T follicular helper cell (primary cell): Measurements from ENCODE around the gene NDUFS2.
"Not testable (repeated sequence)": the region's sequence is repeated elsewhere in the genome, so short reads cannot be mapped to it uniquely, and the experiment has no call there.

Experiments
- DNase-seq: peaks from one replicate; pipeline ENCODE4 v3.0.0-alpha.2; 2020; ENCODE audit warnings: low read depth

Gene NDUFS2

DNA sequence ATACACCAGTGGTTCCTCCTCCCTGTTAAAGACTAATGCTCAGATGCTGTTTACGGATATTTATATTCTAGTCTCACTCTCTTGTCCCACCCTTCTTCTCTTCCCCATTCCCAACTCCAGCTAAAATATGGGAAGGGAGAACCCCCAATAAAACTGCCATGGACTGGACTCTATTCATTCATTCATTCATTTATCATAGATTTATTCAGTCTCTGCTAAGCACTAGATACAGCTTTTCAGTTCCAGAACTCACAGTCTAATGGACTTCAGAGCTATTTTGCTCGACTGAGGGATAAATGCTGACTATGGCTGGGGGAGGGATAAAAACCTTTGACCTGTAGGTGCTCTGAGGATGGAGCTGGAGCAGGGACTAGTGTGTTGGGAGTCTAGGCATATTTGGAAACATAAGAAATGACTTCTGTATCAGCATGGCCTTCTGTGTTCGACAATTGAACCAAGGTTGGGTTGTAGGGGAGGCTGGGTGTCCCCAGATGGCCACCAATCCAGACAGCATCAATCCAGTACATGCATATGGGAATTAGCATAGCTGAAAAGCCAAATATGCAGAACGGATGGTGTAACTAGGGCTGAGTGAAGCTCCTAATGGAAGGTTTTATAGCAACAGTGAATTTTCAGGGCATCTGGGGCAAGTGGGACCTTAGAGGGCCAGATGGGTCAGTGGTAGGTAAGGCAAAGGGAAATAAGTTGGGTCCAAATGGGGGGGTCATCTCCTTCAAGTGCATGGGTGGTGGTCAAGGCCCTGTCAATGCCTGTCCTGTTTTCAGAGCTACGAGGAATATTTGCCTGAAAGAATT lies 17.1 kb downstream of the NDUFS2 start:
- DNase-seq = no peak

DNA sequence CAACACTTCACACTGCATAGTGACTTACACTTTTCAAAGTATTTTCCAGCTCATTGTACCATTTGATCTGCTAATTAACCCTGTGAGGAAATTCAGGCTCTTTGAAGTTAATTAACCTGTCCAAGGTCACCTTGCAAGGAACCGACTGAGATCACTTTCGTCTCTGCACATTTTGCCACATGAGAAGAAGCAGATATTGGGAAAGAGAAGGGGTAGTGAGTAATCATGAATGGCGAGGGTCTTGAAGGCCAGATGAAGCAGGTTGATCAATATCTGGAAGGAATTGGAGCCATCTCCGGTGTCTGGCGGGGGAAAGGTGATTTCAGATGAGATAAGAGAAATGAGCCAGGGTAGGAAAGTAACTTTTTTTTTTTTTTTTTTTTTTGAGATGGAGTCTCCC lies 17.8 kb downstream of the NDUFS2 start:
- DNase-seq = no peak

DNA sequence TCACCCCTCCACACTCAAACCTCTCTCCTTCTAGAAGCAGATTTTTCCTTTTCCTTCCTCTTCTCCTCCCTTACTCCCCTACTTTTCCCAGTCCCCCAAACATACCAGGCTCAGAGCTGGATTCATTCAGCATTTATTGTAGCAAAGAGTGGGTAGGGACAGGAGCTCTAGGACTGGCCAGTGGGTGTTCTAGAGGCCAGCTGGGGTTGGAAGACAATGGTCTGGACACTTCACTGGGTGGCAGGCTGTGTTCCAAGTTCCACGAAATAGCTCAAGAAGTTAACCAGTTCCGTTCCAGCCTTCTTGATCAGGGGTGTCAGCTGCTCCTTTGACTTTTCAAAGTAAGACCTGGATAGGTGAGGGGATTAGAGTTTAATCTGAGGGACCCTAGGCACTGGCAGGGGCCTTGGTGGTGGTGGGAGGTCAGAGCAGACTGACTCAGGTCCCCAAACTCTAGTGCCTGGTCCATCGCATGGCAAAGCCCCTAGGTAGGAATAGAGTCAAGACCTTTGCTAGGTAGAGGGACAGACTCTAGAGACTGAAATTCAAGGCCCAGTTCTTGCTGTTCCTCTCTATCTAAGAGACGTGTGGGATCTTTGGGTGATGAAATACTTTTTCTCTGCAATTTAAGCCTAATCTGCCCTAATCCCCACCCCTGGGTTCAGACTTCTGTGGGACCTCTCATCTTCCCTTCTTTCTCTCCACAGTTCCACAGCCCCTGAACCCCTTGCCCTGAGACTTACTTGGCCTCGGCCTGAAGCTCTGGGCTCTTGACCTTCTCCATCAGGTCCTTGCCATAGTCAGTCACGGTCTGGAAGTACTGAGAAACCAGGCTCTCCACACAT lies 20.2 kb downstream of the NDUFS2 start:
- no peak for DNase-seq

DNA sequence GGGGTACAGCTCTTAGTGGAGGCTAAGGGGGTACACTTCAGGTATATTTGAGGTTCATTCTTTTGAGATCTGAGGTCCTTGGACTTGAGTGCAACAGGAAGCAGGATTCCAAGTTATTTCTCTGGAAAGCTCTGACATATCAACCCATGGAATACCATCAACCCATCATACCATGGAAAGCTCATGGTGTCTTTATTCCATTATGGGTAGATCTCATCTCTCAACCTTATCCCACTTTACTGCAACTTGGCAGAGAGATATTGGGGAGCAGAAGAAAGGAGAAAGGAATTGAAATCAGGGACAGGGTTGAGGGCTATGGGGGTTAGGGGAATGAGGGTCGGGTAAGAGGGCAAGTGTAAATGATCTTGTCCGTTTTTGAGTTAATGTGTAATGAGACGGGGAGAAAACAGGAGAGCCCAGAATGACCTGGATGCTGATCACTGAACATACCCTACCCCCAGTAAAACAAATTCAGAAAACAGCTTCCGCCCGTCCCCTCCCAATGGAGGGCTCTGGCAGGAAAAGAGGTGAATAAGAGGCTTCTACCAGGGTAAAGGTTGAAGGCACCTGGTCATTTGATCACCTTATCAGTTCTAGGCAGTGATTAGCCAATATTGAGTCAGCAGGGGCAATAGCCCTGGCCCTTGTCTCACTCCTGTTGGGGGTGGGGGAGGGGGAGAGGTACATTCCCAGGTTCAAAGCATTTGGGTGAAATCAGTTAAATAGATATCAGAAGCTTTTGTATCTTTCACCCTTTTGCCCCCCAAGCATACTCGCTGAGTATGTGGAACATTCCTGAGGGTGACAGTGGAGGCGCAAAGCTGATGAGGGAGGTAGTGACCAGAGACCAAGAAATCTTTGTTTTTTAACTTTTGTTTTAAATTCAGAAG lies 21.9 kb downstream of the NDUFS2 start:
- DNase-seq = no peak

DNA sequence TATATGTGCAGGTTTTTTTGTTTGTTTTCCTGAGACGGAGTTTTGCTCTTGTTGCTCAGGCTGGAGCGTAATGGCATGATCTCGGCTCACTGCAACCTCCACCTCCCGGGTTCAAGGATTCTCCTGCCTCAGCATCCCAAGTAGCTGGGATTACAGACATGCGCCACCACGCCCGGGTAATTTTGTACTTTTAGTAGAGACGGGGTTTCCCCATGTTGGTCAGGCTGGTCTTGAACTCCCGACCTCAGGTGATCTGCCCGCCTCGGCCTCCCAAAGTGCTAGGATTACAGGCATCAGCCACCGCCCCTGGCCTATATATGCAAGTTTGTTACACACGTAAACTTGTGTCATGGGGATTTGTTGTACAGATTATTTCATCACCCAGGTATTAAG lies 22.5 kb downstream of the NDUFS2 start:
- DNase-seq = not testable (repeated sequence)

DNA sequence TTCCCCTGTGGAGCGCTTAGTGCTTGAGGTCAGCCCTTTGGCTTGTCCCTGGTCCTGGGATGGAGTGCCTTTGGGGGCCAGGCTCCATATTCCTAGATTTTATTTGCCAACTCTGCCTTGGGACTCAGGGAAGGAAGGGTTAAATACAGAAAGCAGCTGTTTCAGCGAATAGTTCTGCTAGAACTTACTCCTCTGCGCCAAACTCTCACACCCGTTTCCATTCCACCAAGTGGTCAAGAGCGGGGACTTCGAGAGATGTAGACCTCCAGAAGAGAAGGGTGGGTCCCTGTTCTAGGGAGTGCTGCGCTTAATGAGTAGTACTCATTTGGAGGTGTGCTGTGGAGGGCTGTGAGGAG lies 23.0 kb downstream of the NDUFS2 start:
- no peak for DNase-seq

DNA sequence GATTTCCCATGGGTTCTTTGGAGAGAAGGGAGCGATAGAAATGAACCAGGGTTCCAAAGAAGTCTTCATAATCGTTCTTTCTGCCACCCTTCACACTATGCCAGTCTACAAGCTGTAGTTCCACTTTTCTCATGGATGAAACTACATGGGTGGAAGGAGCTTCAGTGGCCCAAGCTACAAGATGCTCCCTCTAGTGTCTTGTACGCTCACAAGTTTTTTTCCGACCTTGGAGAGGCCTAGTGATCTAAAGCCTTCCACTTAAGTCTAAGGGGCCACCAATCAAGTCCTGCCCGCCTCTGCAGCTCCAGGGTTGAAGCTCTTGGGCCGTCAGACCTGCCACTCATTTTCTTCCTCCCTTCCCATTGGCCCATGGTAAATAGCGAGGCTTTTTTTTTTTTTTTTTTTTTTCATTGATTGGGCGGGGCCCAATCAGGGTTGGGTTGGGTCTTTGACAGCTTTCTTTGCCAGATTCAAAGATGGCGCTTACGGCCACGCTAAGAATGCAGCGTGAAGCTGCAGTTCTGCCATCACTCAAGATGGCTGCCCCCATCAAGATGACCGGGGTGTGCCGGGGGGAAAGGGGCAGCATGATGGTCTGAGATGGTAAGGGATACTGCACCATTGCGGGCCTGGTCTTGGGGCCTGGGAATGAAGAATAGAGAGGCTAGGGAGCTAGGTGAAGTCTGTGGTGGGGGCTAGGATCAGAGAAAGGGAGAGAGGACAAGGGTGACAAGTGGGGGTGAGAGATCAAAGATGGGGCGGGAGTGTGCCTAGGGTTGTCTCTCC lies 23.6 kb downstream of the NDUFS2 start, which contains the start of gene TOMM40L:
TSS of gene TOMM40L (plus strand) at position 527 of the 786 bp plus-strand sequence. CDS start 430 bp downstream, outside the sequence.
- DNase-seq = peak; percentile 81

DNA sequence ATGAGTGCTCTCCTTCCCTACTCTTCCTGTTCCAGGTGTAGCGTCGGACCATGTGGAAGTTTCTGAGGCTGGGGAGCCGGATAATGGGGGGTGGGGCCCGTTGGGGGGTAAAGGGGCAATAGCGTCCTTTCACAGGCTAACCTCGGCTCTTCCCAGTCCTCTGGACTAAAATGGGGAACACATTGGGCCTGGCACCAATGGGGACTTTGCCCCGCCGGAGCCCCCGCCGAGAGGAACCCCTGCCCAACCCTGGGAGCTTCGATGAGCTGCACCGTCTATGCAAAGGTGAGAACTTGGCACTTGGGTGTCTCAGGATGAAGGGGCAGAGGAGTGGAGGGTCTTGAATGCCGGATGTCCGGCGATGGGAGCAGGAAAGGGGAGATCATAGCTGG lies 24.1 kb downstream of the NDUFS2 start:
- DNase-seq = no peak

DNA sequence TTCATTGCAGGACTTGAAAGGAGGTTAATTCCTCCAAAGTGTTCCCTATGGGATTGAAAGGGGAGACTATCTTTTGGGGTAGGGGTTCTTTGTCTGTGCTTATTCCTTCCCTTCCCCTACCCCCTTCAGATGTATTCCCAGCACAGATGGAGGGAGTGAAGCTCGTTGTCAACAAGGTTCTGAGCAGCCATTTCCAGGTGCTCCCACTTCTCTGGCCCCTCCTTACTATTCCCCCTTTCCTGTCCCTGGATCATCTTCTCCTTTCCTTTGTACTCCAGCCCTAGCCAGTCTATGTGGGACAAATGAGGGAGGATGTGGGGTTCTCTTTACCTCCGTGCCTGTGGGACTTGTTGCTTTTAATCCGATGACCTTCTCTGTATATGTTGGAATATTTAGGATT lies 24.6 kb downstream of the NDUFS2 start:
- DNase-seq = no peak

DNA sequence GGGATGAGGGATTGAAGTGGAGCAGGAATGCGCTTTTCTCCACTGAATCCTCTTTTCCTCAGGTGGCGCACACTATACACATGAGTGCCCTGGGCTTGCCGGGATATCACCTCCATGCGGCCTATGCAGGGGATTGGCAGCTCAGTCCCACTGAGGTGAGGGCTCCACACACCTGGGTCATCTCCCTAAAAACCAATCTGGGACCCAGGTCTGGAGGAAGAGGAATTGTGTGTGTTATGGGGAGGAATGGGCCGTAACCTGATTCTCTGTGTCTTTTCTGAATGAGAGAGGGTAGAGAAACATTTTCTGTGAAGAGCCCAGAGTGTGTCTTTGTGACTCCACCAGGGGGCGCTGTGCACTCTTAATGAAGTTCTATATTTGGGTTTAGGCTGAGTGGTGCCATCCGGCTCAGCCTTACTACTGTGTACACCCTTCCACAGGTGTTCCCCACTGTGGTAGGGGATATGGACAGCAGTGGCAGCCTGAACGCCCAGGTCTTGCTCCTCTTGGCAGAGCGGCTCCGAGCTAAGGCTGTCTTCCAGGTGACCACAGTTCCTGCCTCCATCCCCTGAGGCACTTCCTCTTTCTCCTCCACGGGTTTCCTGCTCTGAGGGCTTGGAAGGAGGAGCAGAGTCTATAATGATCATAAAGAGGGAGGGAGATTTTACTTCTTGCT lies 25.2 kb downstream of the NDUFS2 start:
- DNase-seq = peak; percentile 81

DNA sequence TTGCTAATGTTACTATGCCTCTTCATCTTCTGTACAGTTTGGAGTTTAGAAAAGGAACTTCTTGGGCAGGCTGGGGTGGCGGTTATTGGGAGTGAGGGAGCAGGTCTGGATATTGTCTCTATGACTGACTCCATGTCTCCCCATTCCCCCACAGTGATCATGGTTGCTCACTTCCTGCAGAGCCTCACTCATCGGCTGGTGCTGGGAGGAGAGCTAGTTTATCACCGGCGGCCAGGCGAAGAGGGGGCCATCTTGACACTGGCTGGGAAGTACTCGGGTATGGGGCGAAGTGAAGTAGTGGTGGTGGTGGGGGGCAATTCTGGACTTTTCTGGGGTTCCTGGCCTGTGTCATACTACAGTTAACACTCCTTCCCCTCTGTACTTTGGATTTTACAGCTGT lies 25.9 kb downstream of the NDUFS2 start:
- no peak for DNase-seq

DNA sequence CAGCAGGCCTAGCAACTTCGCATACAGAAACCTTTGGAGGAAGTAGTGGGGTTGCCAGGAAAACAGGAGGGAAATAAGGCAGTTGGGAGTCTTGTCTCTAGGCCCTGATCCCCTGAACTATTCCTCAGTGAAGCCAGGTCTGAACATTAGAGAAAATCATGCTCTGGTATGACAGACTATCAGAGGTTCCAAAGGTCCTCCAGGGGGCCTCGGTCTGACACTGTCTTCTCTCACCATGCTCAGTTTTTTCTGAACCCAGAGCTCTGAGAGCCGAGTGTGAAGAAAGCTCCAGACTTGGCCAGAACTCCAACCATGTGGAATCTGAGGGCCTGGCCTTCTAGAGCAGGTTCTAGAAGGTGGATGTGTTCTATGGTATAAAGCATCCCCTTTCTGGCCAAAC lies 27.7 kb downstream of the NDUFS2 start:
- DNase-seq = no peak

DNA sequence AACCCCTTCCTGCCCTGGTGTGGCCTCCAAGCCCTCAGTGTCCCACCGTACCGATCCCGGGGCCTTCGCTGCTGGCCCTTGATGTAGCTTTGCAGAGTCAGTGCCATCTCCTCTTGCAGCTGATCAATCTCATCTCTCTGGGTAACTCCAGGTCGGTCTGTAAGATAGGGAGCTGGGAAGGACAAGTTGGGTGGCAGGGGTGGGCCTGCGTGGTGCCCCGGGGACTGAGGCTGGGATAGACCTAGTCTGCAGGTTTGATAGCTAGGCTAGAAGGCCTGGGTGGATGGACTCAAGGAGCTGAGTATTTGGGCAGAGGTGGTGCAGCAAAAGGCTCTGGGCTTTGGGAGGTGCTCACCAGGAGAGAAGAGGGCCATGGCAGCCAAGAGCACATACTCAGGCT lies 28.6 kb downstream of the NDUFS2 start:
- no peak for DNase-seq

DNA sequence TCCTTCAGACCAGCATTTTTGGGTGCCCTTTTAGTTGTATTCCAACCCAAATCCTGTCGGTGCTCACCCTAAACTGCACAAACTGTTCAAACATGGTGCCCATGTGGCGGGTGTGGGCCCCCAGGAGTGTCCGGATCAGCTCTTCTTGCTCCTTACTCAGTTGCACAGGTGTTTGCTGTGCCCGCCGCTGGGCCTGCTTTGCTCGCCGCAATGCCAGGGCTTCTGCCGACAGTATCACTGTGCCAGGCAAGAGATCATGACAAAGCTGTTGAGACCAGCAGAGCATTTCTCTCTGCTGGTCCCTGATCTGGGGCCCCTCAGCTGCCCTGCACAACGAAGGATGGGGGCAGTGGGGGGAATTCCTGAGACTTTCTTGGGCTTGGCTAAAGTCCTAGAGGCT lies 30.9 kb downstream of the NDUFS2 start:
- DNase-seq = no peak

DNA sequence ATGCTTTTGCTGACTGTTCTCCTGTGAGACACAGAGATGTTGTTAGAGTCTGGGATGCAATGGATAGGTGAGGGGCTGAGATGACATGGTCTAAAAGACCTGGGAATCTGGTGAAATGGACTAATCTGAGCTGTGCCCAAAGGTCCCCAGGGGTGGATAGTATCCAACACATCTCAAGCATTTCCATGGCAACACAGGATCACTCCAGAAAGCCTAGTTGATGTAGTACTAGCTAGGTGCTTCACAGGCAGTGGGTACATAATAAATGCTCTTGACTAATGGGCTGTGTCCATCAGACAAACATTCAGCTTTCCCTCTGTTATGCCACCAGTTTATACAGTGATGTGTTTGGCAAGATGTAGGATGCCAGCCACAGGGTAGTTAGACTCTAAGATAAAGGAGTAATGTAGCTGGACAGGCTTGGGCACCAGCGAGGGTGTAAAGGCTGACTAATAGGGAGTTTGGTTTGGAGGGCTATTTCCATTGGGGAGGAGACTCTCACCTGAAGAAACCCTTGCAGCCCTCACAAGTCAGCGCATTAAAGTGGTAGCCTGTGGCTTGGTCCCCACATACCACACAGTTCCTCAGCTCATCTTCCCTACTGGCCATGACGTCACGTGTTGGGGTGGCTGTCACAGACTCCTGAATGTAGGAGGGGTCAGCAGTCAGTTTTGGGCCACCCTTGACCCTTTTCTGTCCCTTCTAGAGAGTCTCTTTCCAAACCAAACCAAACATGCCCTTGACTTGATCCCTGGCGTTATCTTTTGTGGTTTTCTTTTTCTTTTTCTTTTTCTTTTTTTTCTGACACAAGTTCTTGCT lies 34.0 kb downstream of the NDUFS2 start:
- DNase-seq = no peak

DNA sequence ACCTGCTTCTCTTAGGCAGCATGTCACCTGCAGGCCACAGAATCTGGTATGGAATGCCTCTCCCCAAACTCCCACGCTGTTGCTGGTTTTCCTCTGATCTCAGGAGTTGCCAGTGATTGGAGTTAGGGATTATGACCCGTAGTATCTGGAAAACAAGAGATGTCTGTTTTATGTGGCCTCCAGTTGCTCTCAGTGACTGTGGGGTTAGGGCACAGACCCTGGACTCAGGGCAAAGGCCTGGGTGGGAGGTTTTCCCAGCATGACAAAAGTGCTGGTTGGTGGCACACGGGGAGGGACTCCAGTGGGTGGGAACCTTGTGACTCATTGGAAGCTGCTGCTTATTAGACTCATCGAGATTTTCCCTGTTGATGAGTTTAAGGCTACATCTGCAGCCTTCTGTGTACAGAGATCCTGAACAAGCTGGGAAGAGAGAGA lies 35.9 kb downstream of the NDUFS2 start, which contains the start of gene NR1I3:
TSS of gene NR1I3 (minus strand) at position 165 of the 435 bp plus-strand sequence. CDS start 1,638 bp downstream, outside the sequence.
- no peak for DNase-seq

DNA sequence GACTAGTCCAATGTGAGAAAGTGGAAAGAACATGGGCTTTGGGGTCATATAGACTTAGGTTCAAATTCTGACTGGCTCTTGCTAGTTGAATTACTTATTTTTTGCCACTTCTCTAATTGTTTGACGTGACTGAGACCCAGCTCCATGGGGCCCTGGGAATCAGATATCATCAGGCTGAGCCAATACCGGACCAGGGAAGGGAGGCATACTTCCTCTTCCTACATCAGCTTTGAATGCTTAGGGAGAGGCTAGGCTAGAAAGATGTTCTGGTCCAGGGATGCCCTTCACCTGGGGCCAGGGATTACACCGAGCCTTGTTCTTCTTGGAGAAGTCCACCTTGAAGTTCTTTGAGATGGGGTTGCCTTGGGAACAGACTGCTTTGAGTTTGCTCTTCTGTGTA lies 39.5 kb downstream of the NDUFS2 start:
- no peak for DNase-seq

DNA sequence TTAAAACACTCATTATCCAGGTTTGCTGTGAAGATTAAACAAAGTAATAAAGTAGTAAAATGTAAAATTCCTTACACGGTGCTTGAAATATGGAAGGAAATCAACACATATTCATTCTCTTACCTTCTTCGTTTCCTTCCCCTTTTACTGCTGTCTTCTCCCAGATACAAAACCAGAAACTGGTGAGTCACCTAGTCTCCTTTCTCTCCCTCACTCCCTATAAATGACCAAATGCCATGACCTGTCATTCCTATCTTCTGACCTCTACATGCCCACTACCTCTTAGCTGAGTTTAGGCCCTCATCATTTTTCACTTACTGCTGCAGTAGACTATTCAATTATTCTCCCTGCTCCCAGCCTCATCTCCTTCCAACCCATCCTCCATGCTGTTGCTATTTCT lies 40.1 kb downstream of the NDUFS2 start:
- DNase-seq = no peak

DNA sequence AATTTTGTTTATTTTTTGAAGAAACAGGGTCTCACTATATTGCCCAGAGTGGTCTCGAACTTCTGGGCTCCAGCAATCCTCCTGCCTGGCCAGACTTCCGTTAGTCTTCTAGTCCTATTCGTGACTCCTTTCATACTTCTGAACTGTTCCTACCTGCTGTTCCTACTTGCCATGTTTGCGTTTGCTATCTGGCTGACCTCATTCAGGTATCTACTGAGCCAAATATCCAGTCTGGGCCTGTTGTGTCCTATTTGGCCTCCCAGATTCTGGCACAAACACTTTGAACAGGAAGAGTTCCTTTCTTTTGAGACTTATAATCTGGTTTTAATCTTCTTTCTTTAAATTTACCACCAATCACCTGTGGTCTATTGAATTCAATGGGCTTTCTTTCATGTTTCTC lies 42.7 kb downstream of the NDUFS2 start:
- DNase-seq = no peak

DNA sequence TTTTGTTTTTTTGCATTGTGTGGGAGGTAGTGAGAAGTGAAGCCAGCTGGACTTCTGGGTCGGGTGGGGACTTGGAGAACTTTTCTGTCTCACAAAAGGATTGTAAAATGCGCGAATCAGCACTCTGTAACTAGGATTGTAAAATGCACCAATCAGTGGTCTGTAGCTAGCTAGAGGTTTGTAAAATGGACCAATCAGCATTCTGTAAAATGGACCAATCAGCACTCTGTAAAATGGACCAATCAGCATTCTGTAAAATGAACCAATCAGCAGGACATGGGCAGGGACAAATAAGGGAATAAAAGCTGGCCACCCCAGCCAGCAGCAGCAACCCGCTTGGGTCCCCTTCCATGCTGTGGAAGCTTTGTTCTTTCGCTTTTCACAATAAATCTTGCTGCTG lies 47.9 kb downstream of the NDUFS2 start:
- DNase-seq = not testable (repeated sequence)
